Measurements from ENCODE around the gene YTHDC2.

DNA sequence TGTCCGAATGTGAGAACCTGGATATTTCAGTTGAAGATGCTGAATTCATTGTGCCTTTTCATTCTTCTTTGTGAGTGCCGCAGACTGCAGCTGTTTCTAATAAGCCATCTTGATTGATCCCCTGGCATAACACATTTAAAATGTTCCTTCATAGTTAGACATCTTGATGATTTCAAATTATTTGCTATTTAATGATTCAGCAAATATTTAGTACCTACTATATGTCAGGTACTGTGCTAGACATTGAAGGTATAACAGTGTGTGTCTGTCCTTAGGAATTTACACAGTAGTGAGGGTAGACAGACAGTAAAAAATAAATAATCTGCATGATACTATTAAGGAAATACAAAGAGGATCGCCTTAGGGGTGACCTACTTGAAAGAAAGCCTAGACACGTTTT lies 61.6 kb downstream of the YTHDC2 start:
- TF ChIP-seq, protein P1, sequence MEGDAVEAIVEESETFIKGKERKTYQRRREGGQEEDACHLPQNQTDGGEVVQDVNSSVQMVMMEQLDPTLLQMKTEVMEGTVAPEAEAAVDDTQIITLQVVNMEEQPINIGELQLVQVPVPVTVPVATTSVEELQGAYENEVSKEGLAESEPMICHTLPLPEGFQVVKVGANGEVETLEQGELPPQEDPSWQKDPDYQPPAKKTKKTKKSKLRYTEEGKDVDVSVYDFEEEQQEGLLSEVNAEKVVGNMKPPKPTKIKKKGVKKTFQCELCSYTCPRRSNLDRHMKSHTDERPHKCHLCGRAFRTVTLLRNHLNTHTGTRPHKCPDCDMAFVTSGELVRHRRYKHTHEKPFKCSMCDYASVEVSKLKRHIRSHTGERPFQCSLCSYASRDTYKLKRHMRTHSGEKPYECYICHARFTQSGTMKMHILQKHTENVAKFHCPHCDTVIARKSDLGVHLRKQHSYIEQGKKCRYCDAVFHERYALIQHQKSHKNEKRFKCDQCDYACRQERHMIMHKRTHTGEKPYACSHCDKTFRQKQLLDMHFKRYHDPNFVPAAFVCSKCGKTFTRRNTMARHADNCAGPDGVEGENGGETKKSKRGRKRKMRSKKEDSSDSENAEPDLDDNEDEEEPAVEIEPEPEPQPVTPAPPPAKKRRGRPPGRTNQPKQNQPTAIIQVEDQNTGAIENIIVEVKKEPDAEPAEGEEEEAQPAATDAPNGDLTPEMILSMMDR (IDR thresholded peaks at IDR 0.05): no peak
- TF ChIP-seq POLR2A (IDR thresholded peaks at IDR 0.05): no peak
